ENCODE results near the gene KCTD12. TPM values are rescaled to one million over a fixed set of nuclear protein-coding genes. Genes with fewer than 3 reads are reported as not detected.

Gene KCTD12
- total RNA-seq, 1 donor from 2014 or later = 37.5 TPM

GRCh38 chr13:76854894-76855293 lies 31.3 kb downstream of the KCTD12 start:
- DNase-seq (ENCODE audit: low read depth) = peak; percentile 98

- no peak for DNase-seq (ENCODE audit: low read depth)
Observed at GRCh38 chr13:76853921-76854608, 32.1 kb downstream of the KCTD12 start.

- peak; percentile 80 for DNase-seq (ENCODE audit: low read depth)
Observed at GRCh38 chr13:76853481-76853880, 32.7 kb downstream of the KCTD12 start.

GRCh38 chr13:76852986-76853385 lies 33.2 kb downstream of the KCTD12 start:
- peak; percentile 96 for DNase-seq (ENCODE audit: low read depth)

GRCh38 chr13:76851961-76852360 lies 34.2 kb downstream of the KCTD12 start:
- DNase-seq (ENCODE audit: low read depth) = no peak

- DNase-seq (ENCODE audit: low read depth) = no peak
Observed at GRCh38 chr13:76849493-76849892, 36.7 kb downstream of the KCTD12 start.

GRCh38 chr13:76848596-76848995 lies 37.6 kb downstream of the KCTD12 start:
- DNase-seq (ENCODE audit: low read depth) = no peak

GRCh38 chr13:76846363-76846762 lies 39.8 kb downstream of the KCTD12 start:
- no peak for DNase-seq (ENCODE audit: low read depth)

GRCh38 chr13:76845865-76846264 lies 40.3 kb downstream of the KCTD12 start:
- DNase-seq (ENCODE audit: low read depth) = no peak

- DNase-seq (ENCODE audit: low read depth) = no peak
Observed at GRCh38 chr13:76845367-76845766, 40.8 kb downstream of the KCTD12 start.

GRCh38 chr13:76837801-76838200 lies 48.4 kb downstream of the KCTD12 start:
- DNase-seq (ENCODE audit: low read depth) = no peak

- peak; percentile 44 for DNase-seq (ENCODE audit: low read depth)
Observed at GRCh38 chr13:76836311-76836710, 49.9 kb downstream of the KCTD12 start.

GRCh38 chr13:76833441-76833954 lies 52.7 kb downstream of the KCTD12 start:
- DNase-seq (ENCODE audit: low read depth) = no peak

- DNase-seq (ENCODE audit: low read depth) = no peak
Observed at GRCh38 chr13:76832258-76832988, 53.8 kb downstream of the KCTD12 start.

GRCh38 chr13:76830805-76831204 lies 55.4 kb downstream of the KCTD12 start:
- no peak for DNase-seq (ENCODE audit: low read depth)

Other genes with a start within 250 kb of the KCTD12 start
- gene ACOD1, start 62.1 kb upstream of the KCTD12 start, total RNA-seq = not detected in 2 replicates
- gene CLN5, start 105.7 kb upstream of the KCTD12 start, total RNA-seq = 43.4 and 62.4 TPM in 2 replicates
- 58.7 and 60.1 TPM in 2 replicates for gene FBXL3, start 140.8 kb upstream of the KCTD12 start, total RNA-seq